K562 (cell line): ENCODE measurements around the gene RFT1. TPM values are rescaled to one million over a fixed set of nuclear protein-coding genes. Genes with fewer than 3 reads are reported as not detected.

ENCODE experiments used
- ATAC-seq: fragments of 200-7000 bp; cut with Tn5 transposase; 3 replicates; pipeline ENCODE4 v1.9.1; 2020; ENCODE audit warnings: moderate library complexity
- BruUV-seq: library from RNA; stranded (reverse); fragments of 400-500 nt; replicated peaks from 2 replicates; lab custom pipeline; 2021; lab: Mats Ljungman, UMichigan
- CTCF ChIA-PET: fragments of 300-600 bp; formaldehyde crosslinking; extraction: SDS; loops from one replicate; lab custom pipeline; 2021; ENCODE audit warnings: low intra/inter-chr PET ratio; lab: Yijun Ruan, JAX
- POLR2A ChIA-PET: fragments of 300-600, 350-650 bp; sonication (Branson Sonifier 250); formaldehyde crosslinking; extraction: SDS; loops from one replicate; lab custom pipeline; 2021; ENCODE audit warnings: antibody characterized with exemption, inconsistent platforms; lab: Yijun Ruan, JAX
- DNase-seq, 4 experiments: peaks; one replicate each; pipeline versions ENCODE4 v3.0.0 to v3.0.0-alpha.2; 2011 to 2018; ENCODE audit warnings: low spot score in 3 of 4, mixed read lengths in 3 of 4; ENCODE audit errors: extremely low read depth in 1 of 4
- FAIRE-seq: peaks from 2 replicates; lab custom pipeline; 2011; peaks lifted over from hg19 to GRCh38; lab: Jason Lieb, UNC
- H2AFZ ChIP-seq: 2 replicates; pipeline ENCODE4 v1.6.0; 2011; ENCODE audit warnings: low read depth, low read length, control low read depth, inconsistent platforms
- H3K27ac ChIP-seq: fragments of 200-600 bp; 3 replicates; pipeline ENCODE4 v1.8.0; 2011; ENCODE audit warnings: low read depth, mild to moderate bottlenecking, control low read depth, inconsistent platforms, low read length, moderate library complexity, mixed read lengths; ENCODE audit errors: extremely low read depth
- H3K27me3 ChIP-seq, 2 experiments: fragments of 300-600 bp in 1 of 2; 2 replicates in 1 of 2; 3 replicates in 1 of 2; pipeline versions ENCODE4 v1.6.0 to v1.8.0; 2011; ENCODE audit warnings: inconsistent platforms in 2 of 2, low read length in 2 of 2, mild to moderate bottlenecking in 1 of 2, mixed read lengths in 1 of 2, moderate library complexity in 1 of 2; ENCODE audit not compliant: control insufficient read depth in 2 of 2, insufficient read depth in 2 of 2
- H3K36me3 ChIP-seq: fragments of 300-600 bp; 3 replicates; pipeline ENCODE4 v1.8.0; 2011; ENCODE audit warnings: mild to moderate bottlenecking, low read length, inconsistent platforms; ENCODE audit not compliant: control insufficient read depth, insufficient read depth
- H3K4me1 ChIP-seq, 2 experiments: fragments of 200-600 bp in 1 of 2; replicated peaks in 1 of 2; 2 replicates in 1 of 2; 3 replicates in 1 of 2; pipeline versions ENCODE4 v1.5.1 to v1.8.0; 2011; ENCODE audit warnings: inconsistent platforms in 2 of 2, low read length in 2 of 2, mild to moderate bottlenecking in 1 of 2, mixed read lengths in 1 of 2, moderate library complexity in 1 of 2; ENCODE audit not compliant: control insufficient read depth in 2 of 2, insufficient read depth in 2 of 2
- H3K4me2 ChIP-seq: 2 replicates; pipeline ENCODE4 v1.6.1; 2011; ENCODE audit warnings: low read length, control low read depth, inconsistent platforms, mixed read lengths; ENCODE audit not compliant: insufficient read depth
- H3K4me3 ChIP-seq: fragments of 200-600 bp; sonication (generic), shearing (Covaris generic); 2 replicates; pipeline ENCODE4 v1.5.1; 2016; ENCODE audit warnings: control low read depth, inconsistent platforms
- H3K79me2 ChIP-seq: fragments of 200-600 bp; 3 replicates; pipeline ENCODE4 v1.8.0; 2011; ENCODE audit warnings: low read length, inconsistent platforms; ENCODE audit not compliant: control insufficient read depth, insufficient read depth
- H3K9ac ChIP-seq, 2 experiments: 2 replicates each; pipeline versions ENCODE4 v1.6.0 to v1.6.1; 2011; ENCODE audit warnings: low read depth in 2 of 2, low read length in 2 of 2, control low read depth in 1 of 2, inconsistent platforms in 1 of 2, mild to moderate bottlenecking in 1 of 2, mixed read lengths in 1 of 2; ENCODE audit not compliant: insufficient read depth in 1 of 2
- H3K9me1 ChIP-seq: one replicate; pipeline ENCODE4 v1.6.0; 2011; ENCODE audit warnings: inconsistent platforms, mild to moderate bottlenecking, low read length, moderate library complexity; ENCODE audit not compliant: control insufficient read depth, insufficient read depth
- H3K9me3 ChIP-seq: replicated peaks from 2 replicates; pipeline ENCODE4 v1.5.1; 2011; ENCODE audit warnings: low read depth, low read length, inconsistent platforms; ENCODE audit not compliant: control insufficient read depth, insufficient read depth
- H4K20me1 ChIP-seq: replicated peaks from 2 replicates; pipeline ENCODE4 v1.6.1; 2011; ENCODE audit warnings: low read length, inconsistent platforms, mixed read lengths; ENCODE audit not compliant: control insufficient read depth, insufficient read depth
- HMGN3 ChIP-seq: IDR thresholded peaks from 2 replicates; pipeline ENCODE4 v1.6.1; 2011; ENCODE audit warnings: borderline replicate concordance, low read depth, mild to moderate bottlenecking, mixed read lengths, low read length; ENCODE audit not compliant: insufficient read length; ENCODE audit errors: extremely low read depth
- WGBS: fragments of 100-300 bp; shearing (Covaris generic); methylation state at CpG from one replicate; pipeline ENCODE4 v1.1.6; 2016; ENCODE audit warnings: low coverage, mixed read lengths; ENCODE audit not compliant: insufficient coverage; ENCODE audit errors: missing lambda C conversion rate; 5-methylcytosine and 5-hydroxymethylcytosine counted together
- in situ Hi-C: fragments of 300-500 bp; cut with MboI; formaldehyde crosslinking; loops from 4 replicates; pipeline ENCODE4 v1.15.0; 2018; ENCODE audit warnings: inconsistent platforms, mixed read lengths
- intact Hi-C: fragments of 100-400 bp; cut with micrococcal nuclease; formaldehyde crosslinking; loops from 2 replicates; pipeline ENCODE4 v1.14.2; 2022
- polyA plus RNA-seq, 8 experiments: library from polyadenylated mRNA; depleted of rRNA in 4 of 8; stranded (reverse) in 5 of 8; unstranded in 3 of 8; fragments of >200 nt; fragmentation: Nextera tagmentation in 2 of 8; fragmentation: Illumina TruSeq in 1 of 8; extraction: Ambion mirVana in 2 of 8; extraction: Trizol in 1 of 8; gene quantifications; 2 replicates each; pipeline versions ENCODE4 v1.2.1 to v1.2.3, GENCODE V29; 2011 to 2014; ENCODE audit warnings: inconsistent platforms in 1 of 8, missing spikeins in 1 of 8
- total RNA-seq, 7 experiments: library from RNA; depleted of rRNA in 6 of 7; stranded (reverse); fragments of >200 nt in 6 of 7; fragmentation: Illumina TruSeq in 2 of 7; extraction: Trizol in 2 of 7; gene quantifications; 2 replicates each; pipeline versions ENCODE4 v1.2.1 to v1.2.3, GENCODE V29; 2011 to 2021; ENCODE audit warnings: low replicate concordance in 1 of 7
- TF ChIP-seq, protein P1 (sequence below): fragments of 450-650 bp; formaldehyde crosslinking; IDR thresholded peaks from 2 replicates; pipeline ENCODE4 v1.4.0; 2020; ENCODE audit warnings: mild to moderate bottlenecking, mixed read lengths
- TF ChIP-seq, protein P2 (sequence below): fragments of 450-650 bp; IDR thresholded peaks from 2 replicates; pipeline ENCODE4 v1.6.1; 2016; ENCODE audit warnings: low read depth
- TF ChIP-seq, protein P3 (sequence below): fragments of 450-650 bp; formaldehyde crosslinking; conservative IDR thresholded peaks from 2 replicates; pipeline ENCODE4 v1.4.0; 2022; ENCODE audit warnings: mild to moderate bottlenecking, missing genetic modification characterization
- TF ChIP-seq, protein P4 (sequence below): sonication (generic); formaldehyde crosslinking; IDR thresholded peaks from 2 replicates; pipeline ENCODE4 v1.8.1; 2023; ENCODE audit warnings: mild to moderate bottlenecking, missing genetic modification reagents

Gene RFT1
- total and polyA plus RNA-seq, 9 of the 15 experiments (the other 6 are each of a cell fraction or from before 2014, with no cell fraction given), result 4.4 to 23.8 (median 8.9) TPM

DNA sequence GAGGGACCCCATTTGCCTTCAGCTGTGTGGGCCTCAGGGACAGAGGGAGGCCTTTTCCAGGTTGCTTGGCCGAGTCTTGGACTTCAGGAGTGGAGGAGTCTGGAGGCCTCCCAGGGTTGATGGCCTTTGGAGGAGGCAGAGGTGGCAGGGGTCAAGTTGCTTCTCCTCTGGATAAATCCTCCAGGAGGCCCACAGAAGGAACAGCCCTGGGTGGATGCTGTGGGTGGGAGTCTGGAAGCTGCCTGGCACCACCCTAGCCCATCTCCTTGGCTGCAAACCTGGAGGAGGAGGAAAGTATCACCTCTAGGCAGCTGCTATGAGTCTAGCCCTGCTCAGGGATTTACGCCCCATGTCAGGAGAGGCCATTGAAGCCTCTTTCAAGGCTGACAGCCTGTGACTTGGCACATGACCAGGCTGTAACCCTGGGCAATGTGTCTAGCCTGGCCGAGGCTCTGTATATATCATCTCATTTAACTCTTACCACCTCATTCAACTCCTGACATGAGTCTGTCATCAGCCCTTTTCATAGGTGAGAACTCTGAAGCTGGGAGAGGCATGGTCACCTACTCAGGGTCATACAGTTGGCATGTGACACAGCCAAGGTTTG is 27.8 kb upstream of the RFT1 start:
- Histone ChIP-seq H3K27me3 (peaks cover 0 to 17% of the 10 kb centered on the region in 2 experiments; a peak in 2 of 5 replicates), H3K79me2 (peaks cover 14% of the 10 kb centered on the region), H3K36me3 (no peaks in the 10 kb centered on the region), H3K9me1 (peaks cover 4% of the 10 kb centered on the region), H3K9me3 (no peaks in the 10 kb centered on the region), H3K4me3 (no peak overlapping the region), H2AFZ (no peak overlapping the region), H3K27ac (no peak overlapping the region), H3K4me2 (no peak overlapping the region), H4K20me1 (peaks cover 6% of the 10 kb centered on the region), H3K4me1 (peaks cover 9 to 42% of the 10 kb centered on the region in 2 experiments; a peak in 4 of 5 replicates), H3K9ac (no peak overlapping the region)
- in situ Hi-C loops, result no loop called here
- CTCF ChIA-PET, result no interaction called here
- DNase-seq (no peak), FAIRE-seq (no peak), ATAC-seq (no peak)
- 0% methylated on average over 2 of the region's 3 CpGs for WGBS
- intact Hi-C loops, result no loop called here
- POLR2A ChIA-PET, result no interaction called here
- no TSS peak for BruUV-seq
- TF ChIP-seq, protein P1, sequence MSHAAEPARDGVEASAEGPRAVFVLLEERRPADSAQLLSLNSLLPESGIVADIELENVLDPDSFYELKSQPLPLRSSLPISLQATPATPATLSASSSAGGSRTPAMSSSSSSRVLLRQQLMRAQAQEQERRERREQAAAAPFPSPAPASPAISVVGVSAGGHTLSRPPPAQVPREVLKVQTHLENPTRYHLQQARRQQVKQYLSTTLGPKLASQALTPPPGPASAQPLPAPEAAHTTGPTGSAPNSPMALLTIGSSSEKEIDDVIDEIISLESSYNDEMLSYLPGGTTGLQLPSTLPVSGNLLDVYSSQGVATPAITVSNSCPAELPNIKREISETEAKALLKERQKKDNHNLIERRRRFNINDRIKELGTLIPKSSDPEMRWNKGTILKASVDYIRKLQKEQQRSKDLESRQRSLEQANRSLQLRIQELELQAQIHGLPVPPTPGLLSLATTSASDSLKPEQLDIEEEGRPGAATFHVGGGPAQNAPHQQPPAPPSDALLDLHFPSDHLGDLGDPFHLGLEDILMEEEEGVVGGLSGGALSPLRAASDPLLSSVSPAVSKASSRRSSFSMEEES (CRISPR knock-in tag), result no peak
- TF ChIP-seq HMGN3, result no peak
- TF ChIP-seq, protein P2, sequence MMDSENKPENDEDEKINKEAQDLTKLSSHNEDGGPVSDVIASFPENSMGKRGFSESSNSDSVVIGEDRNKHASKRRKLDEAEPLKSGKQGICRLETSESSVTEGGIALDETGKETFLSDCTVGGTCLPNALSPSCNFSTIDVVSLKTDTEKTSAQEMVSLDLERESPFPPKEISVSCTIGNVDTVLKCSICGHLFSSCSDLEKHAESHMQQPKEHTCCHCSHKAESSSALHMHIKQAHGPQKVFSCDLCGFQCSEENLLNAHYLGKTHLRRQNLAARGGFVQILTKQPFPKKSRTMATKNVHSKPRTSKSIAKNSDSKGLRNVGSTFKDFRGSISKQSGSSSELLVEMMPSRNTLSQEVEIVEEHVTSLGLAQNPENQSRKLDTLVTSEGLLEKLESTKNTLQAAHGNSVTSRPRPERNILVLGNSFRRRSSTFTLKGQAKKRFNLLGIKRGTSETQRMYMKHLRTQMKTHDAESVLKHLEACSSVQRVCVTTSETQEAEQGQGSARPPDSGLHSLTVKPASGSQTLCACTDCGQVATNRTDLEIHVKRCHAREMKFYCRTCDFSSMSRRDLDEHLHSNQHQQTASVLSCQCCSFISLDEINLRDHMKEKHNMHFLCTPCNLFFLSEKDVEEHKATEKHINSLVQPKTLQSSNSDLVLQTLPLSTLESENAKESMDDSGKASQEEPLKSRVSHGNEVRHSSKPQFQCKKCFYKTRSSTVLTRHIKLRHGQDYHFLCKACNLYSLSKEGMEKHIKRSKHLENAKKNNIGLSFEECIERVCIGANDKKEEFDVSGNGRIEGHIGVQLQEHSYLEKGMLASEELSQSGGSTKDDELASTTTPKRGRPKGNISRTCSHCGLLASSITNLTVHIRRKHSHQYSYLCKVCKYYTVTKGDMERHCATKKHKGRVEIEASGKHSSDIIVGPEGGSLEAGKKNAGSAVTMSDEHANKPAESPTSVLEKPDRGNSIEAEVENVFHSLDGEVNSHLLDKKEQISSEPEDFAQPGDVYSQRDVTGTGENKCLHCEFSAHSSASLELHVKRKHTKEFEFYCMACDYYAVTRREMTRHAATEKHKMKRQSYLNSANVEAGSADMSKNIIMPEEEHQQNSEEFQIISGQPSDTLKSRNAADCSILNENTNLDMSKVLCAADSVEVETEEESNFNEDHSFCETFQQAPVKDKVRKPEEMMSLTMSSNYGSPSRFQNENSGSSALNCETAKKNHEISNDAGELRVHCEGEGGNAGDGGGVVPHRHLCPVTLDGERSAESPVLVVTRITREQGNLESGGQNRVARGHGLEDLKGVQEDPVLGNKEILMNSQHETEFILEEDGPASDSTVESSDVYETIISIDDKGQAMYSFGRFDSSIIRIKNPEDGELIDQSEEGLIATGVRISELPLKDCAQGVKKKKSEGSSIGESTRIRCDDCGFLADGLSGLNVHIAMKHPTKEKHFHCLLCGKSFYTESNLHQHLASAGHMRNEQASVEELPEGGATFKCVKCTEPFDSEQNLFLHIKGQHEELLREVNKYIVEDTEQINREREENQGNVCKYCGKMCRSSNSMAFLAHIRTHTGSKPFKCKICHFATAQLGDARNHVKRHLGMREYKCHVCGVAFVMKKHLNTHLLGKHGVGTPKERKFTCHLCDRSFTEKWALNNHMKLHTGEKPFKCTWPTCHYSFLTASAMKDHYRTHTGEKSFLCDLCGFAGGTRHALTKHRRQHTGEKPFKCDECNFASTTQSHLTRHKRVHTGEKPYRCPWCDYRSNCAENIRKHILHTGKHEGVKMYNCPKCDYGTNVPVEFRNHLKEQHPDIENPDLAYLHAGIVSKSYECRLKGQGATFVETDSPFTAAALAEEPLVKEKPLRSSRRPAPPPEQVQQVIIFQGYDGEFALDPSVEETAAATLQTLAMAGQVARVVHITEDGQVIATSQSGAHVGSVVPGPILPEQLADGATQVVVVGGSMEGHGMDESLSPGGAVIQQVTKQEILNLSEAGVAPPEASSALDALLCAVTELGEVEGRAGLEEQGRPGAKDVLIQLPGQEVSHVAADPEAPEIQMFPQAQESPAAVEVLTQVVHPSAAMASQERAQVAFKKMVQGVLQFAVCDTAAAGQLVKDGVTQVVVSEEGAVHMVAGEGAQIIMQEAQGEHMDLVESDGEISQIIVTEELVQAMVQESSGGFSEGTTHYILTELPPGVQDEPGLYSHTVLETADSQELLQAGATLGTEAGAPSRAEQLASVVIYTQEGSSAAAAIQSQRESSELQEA, result no peak
- TF ChIP-seq, protein P3, sequence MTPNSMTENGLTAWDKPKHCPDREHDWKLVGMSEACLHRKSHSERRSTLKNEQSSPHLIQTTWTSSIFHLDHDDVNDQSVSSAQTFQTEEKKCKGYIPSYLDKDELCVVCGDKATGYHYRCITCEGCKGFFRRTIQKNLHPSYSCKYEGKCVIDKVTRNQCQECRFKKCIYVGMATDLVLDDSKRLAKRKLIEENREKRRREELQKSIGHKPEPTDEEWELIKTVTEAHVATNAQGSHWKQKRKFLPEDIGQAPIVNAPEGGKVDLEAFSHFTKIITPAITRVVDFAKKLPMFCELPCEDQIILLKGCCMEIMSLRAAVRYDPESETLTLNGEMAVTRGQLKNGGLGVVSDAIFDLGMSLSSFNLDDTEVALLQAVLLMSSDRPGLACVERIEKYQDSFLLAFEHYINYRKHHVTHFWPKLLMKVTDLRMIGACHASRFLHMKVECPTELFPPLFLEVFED (CRISPR knock-in tag), result no peak
- TF ChIP-seq, protein P4, sequence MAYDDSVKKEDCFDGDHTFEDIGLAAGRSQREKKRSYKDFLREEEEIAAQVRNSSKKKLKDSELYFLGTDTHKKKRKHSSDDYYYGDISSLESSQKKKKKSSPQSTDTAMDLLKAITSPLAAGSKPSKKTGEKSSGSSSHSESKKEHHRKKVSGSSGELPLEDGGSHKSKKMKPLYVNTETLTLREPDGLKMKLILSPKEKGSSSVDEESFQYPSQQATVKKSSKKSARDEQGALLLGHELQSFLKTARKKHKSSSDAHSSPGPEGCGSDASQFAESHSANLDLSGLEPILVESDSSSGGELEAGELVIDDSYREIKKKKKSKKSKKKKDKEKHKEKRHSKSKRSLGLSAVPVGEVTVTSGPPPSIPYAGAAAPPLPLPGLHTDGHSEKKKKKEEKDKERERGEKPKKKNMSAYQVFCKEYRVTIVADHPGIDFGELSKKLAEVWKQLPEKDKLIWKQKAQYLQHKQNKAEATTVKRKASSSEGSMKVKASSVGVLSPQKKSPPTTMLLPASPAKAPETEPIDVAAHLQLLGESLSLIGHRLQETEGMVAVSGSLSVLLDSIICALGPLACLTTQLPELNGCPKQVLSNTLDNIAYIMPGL (CRISPR knock-in tag), result no peak
